HG02840 (cell line): Measurements from ENCODE around the gene GRIK1.
"Not testable (repeated sequence)": the region's sequence is repeated elsewhere in the genome, so short reads cannot be mapped to it uniquely, and the experiment has no call there.

Experiments used
- ATAC-seq: cut with Tn5 transposase; IDR thresholded peaks from one replicate; pipeline ENCODE4 v1.9.1; 2021; ENCODE audit warnings: mild to moderate bottlenecking, moderate library complexity, moderate number of reproducible peaks; ENCODE audit not compliant: unreplicated experiment, low FRiP score

GRIK1 gene

GRCh38 chr21:29939924-29940275 is at the start of gene GRIK1:
Gene GRIK1 (minus strand): TSS chr21:29939996.
- ATAC-seq = no peak

GRCh38 chr21:29987762-29988161 is 48.0 kb upstream of the GRIK1 start:
- no peak for ATAC-seq

- ATAC-seq = no peak
These were observed 46.1 kb upstream of the GRIK1 start for GRCh38 chr21:29985866-29986265.

- no peak for ATAC-seq
These were observed 39.2 kb upstream of the GRIK1 start for GRCh38 chr21:29979043-29979442.

- ATAC-seq = no peak
These were observed 36.0 kb upstream of the GRIK1 start for GRCh38 chr21:29975776-29976175.

- ATAC-seq = no peak
These were observed 33.5 kb upstream of the GRIK1 start for GRCh38 chr21:29973258-29973657.

GRCh38 chr21:29961291-29962027 is 21.7 kb upstream of the GRIK1 start:
- no peak for ATAC-seq

- ATAC-seq = no peak
These were observed 18.8 kb upstream of the GRIK1 start for GRCh38 chr21:29958551-29958950.

GRCh38 chr21:29958035-29958434 is 18.2 kb upstream of the GRIK1 start:
- ATAC-seq = not testable (repeated sequence)

GRCh38 chr21:29953690-29954089 is 13.9 kb upstream of the GRIK1 start:
- no peak for ATAC-seq

GRCh38 chr21:29953072-29953471 is 13.3 kb upstream of the GRIK1 start:
- ATAC-seq = no peak

GRCh38 chr21:29951911-29952310 is 12.1 kb upstream of the GRIK1 start:
- ATAC-seq = no peak

GRCh38 chr21:29949991-29950390 is 10.2 kb upstream of the GRIK1 start:
- ATAC-seq = no peak

- ATAC-seq = no peak
These were observed 7.3 kb upstream of the GRIK1 start for GRCh38 chr21:29947119-29947518.

- ATAC-seq = no peak
These were observed 4.1 kb upstream of the GRIK1 start for GRCh38 chr21:29943885-29944284.

- ATAC-seq = no peak
These were observed 2.2 kb upstream of the GRIK1 start for GRCh38 chr21:29942034-29942433.

GRCh38 chr21:29940991-29941390 is 1.2 kb upstream of the GRIK1 start:
- ATAC-seq = no peak

- no peak for ATAC-seq
These were observed 565 bp upstream of the GRIK1 start for GRCh38 chr21:29940361-29940760.

- no peak for ATAC-seq
These were observed 482 bp downstream of the GRIK1 start for GRCh38 chr21:29939104-29939923.

- ATAC-seq = no peak
These were observed 1.1 kb downstream of the GRIK1 start for GRCh38 chr21:29938776-29939103.

- ATAC-seq = no peak
These were observed 6.7 kb downstream of the GRIK1 start for GRCh38 chr21:29933088-29933487.

GRCh38 chr21:29928537-29928936 is 11.3 kb downstream of the GRIK1 start:
- no peak for ATAC-seq
